ENCODE measurements around the gene SKOR2.

The SKOR2 gene, protein sequence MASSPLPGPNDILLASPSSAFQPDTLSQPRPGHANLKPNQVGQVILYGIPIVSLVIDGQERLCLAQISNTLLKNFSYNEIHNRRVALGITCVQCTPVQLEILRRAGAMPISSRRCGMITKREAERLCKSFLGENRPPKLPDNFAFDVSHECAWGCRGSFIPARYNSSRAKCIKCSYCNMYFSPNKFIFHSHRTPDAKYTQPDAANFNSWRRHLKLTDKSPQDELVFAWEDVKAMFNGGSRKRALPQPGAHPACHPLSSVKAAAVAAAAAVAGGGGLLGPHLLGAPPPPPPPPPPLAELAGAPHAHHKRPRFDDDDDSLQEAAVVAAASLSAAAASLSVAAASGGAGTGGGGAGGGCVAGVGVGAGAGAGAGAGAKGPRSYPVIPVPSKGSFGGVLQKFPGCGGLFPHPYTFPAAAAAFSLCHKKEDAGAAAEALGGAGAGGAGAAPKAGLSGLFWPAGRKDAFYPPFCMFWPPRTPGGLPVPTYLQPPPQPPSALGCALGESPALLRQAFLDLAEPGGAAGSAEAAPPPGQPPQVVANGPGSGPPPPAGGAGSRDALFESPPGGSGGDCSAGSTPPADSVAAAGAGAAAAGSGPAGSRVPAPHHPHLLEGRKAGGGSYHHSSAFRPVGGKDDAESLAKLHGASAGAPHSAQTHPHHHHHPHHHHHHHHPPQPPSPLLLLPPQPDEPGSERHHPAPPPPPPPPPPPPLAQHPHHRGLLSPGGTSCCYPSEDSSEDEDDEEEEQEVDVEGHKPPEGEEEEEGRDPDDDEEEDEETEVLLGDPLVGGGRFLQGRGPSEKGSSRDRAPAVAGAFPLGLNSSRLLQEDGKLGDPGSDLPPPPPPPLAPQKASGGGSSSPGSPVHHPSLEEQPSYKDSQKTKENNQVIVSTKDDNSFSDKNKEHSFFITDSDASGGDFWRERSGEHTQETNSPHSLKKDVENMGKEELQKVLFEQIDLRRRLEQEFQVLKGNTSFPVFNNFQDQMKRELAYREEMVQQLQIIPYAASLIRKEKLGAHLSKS

DNA sequence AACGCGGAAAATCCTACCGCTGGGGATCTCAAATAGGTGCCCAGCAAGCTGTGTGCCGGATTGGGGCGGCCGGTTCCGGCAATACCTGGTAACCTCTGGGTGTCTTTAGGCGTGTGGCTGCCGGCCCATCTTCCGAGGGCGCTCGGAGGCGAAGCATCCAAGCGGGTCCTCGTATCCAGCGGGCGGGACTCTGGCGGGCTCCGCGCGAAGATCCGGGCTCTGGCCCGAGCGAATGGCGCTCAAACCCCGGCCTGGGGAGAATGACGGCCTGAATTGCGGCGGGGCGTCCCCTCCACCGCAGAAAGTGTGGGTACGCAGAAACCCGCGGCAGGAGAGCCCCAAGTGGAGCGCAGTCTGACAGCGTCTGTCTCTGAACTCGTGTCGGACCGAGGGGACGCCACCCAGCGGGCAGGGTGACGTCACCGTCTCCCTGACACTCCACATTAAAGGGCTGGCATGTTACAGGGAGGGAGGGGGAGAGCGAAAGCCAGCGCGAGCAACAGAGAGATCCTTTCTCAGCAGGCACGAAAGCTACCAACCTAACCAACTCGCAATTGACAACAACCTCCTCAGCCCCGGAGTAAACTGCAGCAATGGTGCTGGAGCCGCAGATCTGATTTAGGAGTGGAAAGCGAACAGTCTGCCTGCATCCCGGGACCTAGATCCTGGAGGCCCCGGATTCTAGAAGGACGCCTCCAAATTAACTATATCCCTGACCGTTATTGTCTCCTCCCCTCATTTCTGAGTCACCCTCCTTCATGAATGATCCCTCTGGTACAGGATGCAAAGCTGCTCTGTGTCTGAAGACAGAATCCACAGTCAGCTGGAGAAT lies at the start of gene SKOR2:
TSS of gene SKOR2 (minus strand) at position 372 of the 832 bp plus-strand sequence. CDS start 2,477 bp downstream, outside the sequence.
- no peak for DNase-seq

- no peak for DNase-seq
Observed at GRCh38 chr18:47296462-47296861, 45.0 kb upstream of the SKOR2 start.

DNA sequence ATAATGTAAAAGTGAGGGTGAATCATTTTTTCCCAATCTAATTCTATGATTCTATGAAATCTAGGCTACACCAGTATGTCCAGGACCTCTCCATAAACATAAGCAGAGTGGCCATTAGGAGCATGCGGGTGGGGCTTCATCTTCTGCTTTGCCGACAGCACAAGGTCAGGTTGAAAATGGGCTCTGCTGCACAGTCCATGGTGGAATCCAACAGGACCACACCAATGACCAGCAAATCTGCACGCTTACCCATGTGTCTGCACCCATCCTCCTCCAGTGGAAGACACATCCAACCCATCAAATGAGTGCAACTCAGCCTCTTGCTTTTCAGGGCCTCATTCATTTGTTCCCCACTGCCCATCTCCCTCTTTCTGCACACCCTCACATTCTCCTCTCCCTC lies 43.3 kb upstream of the SKOR2 start:
- no peak for DNase-seq

DNA sequence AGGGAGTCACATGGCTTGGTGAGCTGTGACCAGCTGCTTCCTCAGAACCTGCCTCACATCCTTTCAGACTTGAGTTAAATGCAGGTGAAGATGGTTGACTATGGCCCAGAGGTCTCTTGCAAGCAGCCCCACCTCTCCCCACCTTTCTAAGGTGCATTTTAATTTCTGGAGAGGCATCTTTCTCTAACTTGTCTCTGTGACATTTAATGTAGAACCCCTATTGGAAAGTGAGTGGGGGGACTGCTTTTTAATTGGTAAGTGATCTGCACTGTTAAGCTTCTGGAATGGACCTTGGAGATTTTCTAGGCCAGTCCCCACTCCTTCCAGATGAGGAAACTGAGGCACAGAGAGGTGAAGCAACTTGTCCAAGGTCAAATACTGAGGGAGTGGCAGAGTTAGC lies 37.3 kb upstream of the SKOR2 start:
- no peak for DNase-seq

- DNase-seq = no peak
Observed at GRCh38 chr18:47287911-47288585, 36.6 kb upstream of the SKOR2 start.

GRCh38 chr18:47286776-47287410 lies 35.4 kb upstream of the SKOR2 start:
- no peak for DNase-seq

GRCh38 chr18:47285456-47285855 lies 34.0 kb upstream of the SKOR2 start:
- DNase-seq = no peak

DNA sequence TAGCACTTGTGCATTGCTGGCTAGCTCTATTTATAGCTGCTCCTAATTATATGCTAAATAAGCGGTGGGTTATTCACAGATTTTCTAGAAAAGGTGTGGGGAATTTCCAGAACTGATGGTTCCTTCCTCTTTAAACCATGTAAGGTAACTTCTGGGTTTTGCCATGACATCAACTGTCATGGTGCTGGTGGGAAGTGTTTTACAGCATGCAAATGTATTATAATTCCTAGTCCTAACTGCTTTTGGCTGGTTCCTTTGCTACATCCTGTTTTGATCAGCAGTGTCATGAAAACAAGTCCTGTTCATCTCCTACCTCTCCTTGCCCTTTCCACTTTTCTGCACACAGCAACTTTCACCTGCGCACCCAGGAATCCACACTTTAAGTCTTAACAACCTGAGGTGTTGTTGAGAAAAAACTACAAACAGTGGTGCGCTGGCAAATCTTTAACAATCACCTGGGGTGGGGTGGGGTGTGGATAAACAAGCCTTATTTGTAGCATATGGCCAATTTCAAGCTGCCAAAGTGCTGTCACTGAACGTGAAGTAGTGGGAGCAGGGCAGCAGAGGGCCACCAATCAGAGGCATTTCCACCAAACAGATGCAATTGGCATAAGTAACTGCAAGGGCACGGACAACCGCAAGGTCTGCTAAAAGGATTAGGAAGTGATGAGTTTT lies 33.4 kb upstream of the SKOR2 start:
- DNase-seq = no peak

GRCh38 chr18:47283476-47283875 lies 32.0 kb upstream of the SKOR2 start:
- peak; percentile 2 for DNase-seq

GRCh38 chr18:47280121-47280520 lies 28.7 kb upstream of the SKOR2 start:
- no peak for DNase-seq

DNA sequence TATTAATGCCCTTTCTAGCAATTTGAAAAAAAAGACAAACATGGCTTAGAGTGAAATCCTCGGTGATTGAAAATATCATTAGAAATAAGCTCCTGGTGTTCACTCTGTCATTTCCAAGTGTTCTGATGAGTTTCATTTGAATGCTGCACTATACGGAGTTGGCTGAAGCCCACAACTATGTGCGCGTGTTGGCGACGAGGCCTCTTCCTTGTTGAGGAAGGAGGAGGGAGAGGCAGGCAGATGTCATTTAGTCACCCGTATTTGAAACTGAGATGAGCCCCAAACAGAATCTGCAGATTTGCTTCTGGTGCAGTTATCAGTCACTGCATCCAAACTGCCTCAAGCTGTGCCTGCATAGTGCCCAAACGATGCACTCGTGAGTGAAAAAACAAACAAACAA lies 23.5 kb upstream of the SKOR2 start:
- DNase-seq = no peak

DNA sequence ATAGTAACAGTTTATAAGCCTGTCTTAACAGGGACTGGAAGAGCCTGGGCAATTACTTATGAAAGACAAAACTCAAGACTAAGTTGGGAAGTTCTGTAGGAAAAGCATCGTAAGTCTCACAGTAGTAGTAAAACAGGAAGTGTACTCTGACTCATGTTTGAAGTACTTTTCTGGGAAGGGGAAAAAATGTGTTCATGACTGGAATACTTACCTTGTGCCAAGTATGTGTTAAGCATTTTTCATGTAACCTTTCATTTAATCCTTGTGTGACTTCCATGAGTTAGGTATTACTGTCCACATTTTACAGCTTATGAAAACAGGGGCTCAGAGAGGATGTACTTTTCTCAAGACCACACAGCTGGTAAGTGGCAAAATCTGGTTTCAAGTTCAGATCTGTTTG lies 13.7 kb upstream of the SKOR2 start:
- DNase-seq = no peak

DNA sequence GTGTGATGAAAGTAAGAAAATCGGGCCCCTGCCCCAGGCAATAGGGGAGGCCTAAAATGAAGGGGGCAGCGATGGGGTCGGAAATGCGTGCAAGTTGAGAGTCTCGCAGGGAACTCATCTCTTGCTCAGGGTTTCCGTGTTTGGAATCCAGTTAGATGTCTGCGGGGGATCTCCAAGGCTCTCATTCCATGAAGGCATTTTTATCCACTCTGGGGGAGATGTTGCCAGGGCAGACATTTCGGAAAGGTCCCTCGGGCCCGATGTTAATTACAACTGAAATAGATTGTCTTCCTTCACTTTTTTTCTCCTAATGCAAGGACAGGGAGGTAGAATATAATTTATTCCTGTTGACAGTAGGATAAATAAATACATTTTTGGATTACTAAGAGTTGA lies 12.8 kb upstream of the SKOR2 start:
- DNase-seq = no peak

- no peak for DNase-seq
Observed at GRCh38 chr18:47263430-47264307, 12.2 kb upstream of the SKOR2 start.

- DNase-seq = no peak
Observed at GRCh38 chr18:47263150-47263429, 11.6 kb upstream of the SKOR2 start.

- no peak for DNase-seq
Observed at GRCh38 chr18:47262301-47263149, 11.1 kb upstream of the SKOR2 start.

GRCh38 chr18:47261902-47262300 lies 10.4 kb upstream of the SKOR2 start:
- no peak for DNase-seq

GRCh38 chr18:47260924-47261701 lies 9.7 kb upstream of the SKOR2 start:
- no peak for DNase-seq
